GM19324 (cell line): ENCODE results near the gene UTP14C.
"Not testable (repeated sequence)": the region's sequence is repeated elsewhere in the genome, so short reads cannot be mapped to it uniquely, and the experiment has no call there.

Source experiments
- ATAC-seq: cut with Tn5 transposase; IDR thresholded peaks from one replicate; pipeline ENCODE4 v1.9.1; 2021; ENCODE audit warnings: mild to moderate bottlenecking, moderate library complexity; ENCODE audit not compliant: unreplicated experiment, low FRiP score

UTP14C gene

DNA sequence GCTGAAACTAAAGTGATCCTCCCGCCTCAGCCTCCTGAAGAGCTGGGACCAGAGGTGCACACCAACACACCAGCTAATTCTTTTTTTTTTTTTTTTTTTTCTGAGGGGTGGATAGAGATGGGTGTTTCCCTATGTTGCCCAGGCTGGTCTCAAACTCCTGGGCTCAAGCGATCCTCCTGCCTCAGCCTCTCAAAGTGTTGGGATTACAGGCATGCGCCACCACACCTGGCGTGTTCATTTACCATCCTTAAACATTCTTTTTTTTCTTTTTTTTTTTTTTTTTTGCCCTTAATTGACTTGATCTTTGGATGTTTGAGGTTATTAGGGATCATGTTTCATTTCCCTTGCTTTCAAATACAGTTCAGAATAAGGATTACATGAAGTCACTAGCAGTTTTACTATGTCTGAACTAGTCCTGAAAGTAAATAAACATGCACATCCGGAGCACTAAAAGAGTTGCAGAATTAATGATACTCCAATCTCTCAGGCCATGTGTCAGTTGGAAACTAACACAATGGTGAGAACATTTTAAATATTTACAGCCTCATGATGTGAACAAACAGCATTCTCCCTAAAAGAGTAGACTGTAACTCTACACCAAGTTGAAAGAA is 10.2 kb downstream of the UTP14C start:
- ATAC-seq = no peak

DNA sequence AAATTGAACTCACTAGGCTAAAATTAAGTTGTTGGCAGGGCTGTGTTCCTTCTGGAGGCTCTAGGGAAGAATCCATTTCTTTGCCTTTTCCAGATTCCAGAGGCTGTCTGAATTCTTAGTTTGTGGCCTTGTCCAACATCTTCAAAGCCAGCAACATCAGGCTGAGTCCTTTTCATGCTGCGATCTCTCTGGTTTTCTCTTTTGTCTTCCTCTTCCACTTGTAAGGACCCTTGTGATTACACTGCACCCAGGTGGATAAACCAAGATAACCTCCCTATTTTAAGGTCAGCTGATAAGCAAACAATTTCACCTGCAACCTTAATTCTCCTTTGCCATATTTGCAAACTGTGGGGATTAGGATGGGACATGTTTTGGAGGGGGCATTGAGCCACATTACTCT is 11.5 kb downstream of the UTP14C start:
- no peak for ATAC-seq

DNA sequence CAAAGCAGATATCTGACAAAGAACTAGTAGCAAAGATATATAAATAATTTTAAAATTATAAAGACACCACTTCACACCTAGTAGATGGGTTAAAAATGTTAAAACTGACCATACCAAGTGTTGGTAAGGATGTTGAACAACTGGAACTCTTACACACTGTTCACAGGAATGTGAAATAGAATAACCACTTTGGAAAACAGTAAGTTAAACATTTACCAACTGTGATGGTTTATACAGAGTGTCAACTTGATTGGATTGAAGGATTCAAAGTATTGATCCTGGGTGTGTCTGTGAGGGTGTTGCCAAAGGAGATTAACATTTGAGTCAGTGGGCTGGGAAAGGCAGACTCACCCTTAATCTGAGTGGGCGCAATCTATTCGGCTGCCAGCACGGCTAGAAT is 19.2 kb downstream of the UTP14C start:
- ATAC-seq = no peak

DNA sequence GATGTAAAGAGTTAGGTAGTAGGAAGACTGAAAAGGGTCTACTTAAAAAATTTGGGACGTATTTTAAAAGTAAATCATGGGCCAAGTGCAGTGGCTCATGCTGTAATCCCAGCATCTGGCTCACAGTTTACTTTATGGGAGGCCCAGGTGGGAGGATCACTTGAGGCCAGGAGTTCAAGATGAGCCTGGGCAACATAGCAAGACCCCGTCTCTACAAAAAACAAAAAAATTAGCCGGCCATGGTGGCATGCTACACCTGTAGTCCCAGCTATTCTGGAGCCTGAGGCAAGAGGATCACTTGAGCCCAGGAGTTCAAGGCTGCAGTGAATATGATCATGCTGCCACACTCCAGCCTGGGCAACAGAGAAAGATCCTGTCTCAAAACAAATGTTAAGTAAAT is 23.0 kb downstream of the UTP14C start:
- ATAC-seq = no peak

DNA sequence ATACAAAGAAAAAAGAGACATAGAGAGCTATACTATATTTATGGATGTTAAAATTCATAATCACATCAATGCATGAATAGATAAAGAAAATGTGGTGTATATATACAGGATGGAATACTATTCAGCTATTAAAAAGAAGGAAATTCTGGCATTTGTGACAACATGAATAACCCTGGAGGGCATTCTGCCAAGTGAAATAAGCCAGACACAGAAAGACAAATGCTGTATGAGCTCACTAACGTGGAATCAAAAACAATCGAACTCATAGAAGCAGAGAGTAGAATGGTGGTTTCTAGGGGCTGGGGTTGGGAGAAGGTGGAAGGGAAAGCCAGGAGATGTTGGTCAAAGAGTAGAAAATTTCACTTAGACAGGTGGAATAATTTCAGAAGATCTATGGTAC is 24.0 kb downstream of the UTP14C start:
- no peak for ATAC-seq

DNA sequence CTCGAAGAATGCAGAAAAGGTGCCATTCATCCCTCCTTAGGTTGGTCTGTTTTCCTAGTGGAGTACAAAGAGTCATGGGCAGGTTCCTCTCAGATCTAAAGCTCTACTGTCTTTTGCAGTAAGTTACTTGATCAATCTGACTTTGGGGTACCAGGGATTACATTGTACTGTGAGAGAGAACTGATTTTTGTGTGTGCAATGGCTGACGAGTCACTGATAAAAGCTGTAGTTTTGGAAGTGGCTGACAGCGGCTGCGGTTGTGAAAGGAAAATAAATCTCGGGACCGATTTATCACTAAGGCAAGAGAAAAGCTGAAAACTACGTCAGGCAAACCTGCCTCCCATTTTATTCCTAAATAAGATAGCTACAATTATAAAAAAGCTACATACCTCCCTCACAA is 26.9 kb downstream of the UTP14C start:
- no peak for ATAC-seq

DNA sequence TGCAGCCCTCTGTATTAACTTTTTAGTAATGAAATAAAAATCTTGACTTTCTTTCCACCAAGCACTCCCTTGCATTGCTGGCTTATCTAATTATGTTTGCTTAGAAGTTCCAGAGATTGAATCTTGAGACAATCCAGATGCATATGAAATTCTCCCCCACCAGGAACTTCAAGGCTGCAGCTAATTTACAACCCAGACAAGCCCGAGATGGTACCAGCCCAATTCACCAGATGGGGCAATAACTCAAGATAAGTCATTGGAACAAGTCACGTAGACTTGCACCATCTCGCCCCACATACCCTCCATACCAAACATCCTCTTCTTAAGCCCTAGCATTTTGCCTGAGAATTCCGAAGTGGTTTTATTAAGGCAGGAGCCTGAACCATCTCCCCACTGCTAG is 29.0 kb downstream of the UTP14C start:
- no peak for ATAC-seq

DNA sequence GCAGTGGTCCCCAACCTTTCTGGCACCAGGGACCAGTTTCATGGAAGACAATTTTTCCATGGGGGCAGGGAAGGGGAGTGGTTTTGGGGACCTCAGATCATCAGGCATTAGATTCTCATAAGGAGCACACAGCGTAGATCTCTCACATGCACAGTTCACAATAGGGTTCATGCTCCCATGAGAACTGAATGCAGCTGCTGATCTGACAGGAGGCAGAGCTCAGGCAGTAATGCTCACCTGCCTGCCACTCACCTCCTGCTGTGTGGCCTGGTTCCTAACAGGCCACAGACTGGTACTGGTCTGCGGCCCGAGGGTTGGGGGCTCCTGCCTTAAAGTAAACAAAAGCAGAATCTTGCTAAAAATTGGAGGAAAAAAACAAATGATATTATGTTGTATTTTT is 36.6 kb downstream of the UTP14C start:
- not testable (repeated sequence) for ATAC-seq

DNA sequence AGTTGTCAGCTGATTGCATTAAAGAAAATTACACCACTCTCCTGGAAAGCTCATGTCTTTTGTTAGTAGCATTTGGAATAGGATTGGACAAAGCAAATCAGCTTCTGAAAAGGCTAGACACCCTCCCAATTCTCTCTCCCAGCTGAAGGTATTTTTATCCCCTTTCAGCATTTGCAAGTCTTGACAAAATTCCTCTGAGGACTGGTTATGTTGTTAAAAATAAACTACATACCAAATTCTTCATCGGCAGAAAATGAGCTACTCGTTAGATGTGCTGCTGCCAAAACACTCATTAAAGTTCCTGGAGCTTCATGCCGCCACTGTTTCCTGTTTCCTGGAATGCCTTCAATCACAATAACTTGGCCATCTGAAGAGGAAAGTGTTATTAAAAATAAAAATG is 37.1 kb downstream of the UTP14C start:
- ATAC-seq = no peak

DNA sequence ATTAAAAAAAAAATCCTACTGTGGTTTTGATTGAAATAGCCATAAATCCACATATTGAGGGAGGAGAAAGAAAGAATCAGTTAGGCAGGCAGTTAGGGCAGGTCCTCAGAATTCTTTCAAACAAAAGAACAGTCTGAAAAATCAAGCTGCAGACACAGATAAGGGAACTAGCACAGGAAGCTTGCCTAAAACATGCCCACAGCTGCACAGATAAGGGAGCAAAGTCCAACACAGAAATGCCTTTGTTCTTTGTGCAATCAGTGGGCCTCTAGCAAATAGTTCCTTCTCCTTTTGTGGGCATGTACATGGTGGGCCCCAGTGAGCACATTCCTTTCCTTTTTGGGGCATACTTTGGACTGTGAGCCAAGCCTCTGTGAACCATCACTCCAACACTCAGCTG is 42.7 kb downstream of the UTP14C start:
- no peak for ATAC-seq

DNA sequence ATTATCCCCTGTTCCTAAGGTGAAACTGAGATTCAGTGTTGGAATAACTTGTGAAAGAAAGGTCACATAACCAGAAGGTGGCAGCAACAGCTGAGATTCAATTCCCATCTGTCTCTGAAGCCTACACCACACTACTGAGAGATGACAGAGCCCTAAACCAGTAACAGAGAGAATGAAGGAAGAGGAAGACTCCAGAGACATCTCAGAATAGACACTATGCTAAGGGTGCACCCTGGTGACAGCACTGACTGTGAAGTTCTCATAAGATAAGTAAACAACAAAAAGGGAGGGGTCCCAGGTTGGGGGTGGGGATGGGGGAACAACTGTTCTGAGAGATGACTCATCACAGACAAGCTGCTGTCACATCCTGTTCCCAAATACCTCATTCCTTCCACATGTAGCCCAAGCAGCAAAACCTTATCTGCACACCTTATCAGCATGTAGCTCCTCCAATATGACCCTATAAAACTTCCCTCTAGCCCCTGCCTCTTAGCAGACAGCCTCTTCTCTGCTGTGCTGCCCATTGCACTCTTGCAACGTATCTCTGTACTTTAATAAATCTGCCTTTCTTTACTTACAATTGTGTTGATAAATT is 46.5 kb downstream of the UTP14C start:
- no peak for ATAC-seq
